H7 (cell line): ENCODE data around the gene NPAS2. TPM values are rescaled to one million over a fixed set of nuclear protein-coding genes. Genes with fewer than 3 reads are reported as not detected.

Experiments
- DNase-seq: peaks from one replicate; pipeline ENCODE4 v3.0.0; 2012
- H3K27me3 ChIP-seq: 2 replicates; pipeline ENCODE4 v1.6.0; 2011; ENCODE audit warnings: mild to moderate bottlenecking, low read length; ENCODE audit not compliant: control insufficient read depth, insufficient read depth
- H3K36me3 ChIP-seq: replicated peaks from 2 replicates; pipeline ENCODE4 v1.5.1; 2011; ENCODE audit warnings: low read length; ENCODE audit not compliant: control insufficient read depth, insufficient read depth
- H3K4me3 ChIP-seq: 2 replicates; pipeline ENCODE4 v1.5.1; 2011; ENCODE audit warnings: low read depth, mild to moderate bottlenecking, control low read depth, low read length, moderate library complexity; ENCODE audit not compliant: insufficient read depth
- total RNA-seq: library from RNA; depleted of rRNA; stranded (reverse); fragments of >200 nt; shearing (Covaris generic); gene quantifications from 2 replicates; pipeline ENCODE4 v1.2.3, GENCODE V29; 2014

NPAS2 gene
- total RNA-seq, 1 experiment from 2014 or later: 0.42 TPM

- Histone ChIP-seq H3K27me3 (no peaks in the 10 kb centered on the region), H3K36me3 (no peaks in the 10 kb centered on the region), H3K4me3 (no peak overlapping the region)
- no peak for DNase-seq
Observed at GRCh38 chr2:100903534-100904258, 83.8 kb downstream of the NPAS2 start.

- Histone ChIP-seq H3K27me3 (no peaks in the 10 kb centered on the region), H3K4me3 (no peak overlapping the region), H3K36me3 (no peaks in the 10 kb centered on the region)
- DNase-seq: no peak
Observed at GRCh38 chr2:100905132-100905805, 85.3 kb downstream of the NPAS2 start.

GRCh38 chr2:100906131-100906530 is 86.2 kb downstream of the NPAS2 start:
- H3K27me3 ChIP-seq: no peaks in the 10 kb centered on the region
- no peak for DNase-seq
- no peaks in the 10 kb centered on the region for H3K36me3 ChIP-seq
- no peak overlapping the region for H3K4me3 ChIP-seq

- no peaks in the 10 kb centered on the region for H3K27me3 ChIP-seq
- H3K36me3 ChIP-seq: no peaks in the 10 kb centered on the region
- H3K4me3 ChIP-seq: no peak overlapping the region
- no peak for DNase-seq
Observed at GRCh38 chr2:100906679-100907078, 86.7 kb downstream of the NPAS2 start.

GRCh38 chr2:100907832-100908231 is 87.9 kb downstream of the NPAS2 start:
- no peak for DNase-seq
- Histone ChIP-seq H3K27me3 (no peaks in the 10 kb centered on the region), H3K4me3 (no peak overlapping the region), H3K36me3 (no peaks in the 10 kb centered on the region)

- no peaks in the 10 kb centered on the region for H3K27me3 ChIP-seq
- H3K36me3 ChIP-seq: no peaks in the 10 kb centered on the region
- no peak overlapping the region for H3K4me3 ChIP-seq
- no peak for DNase-seq
Observed at GRCh38 chr2:100909534-100910081, 89.7 kb downstream of the NPAS2 start.

GRCh38 chr2:100910111-100910510 is 90.2 kb downstream of the NPAS2 start:
- no peak for DNase-seq

GRCh38 chr2:100919316-100919715 is 99.4 kb downstream of the NPAS2 start:
- H3K27me3 ChIP-seq: no peaks in the 10 kb centered on the region
- no peaks in the 10 kb centered on the region for H3K36me3 ChIP-seq
- DNase-seq: peak; percentile 71
- H3K4me3 ChIP-seq: no peak overlapping the region

More at GRCh38 chr2:100910111-100910510, 90.2 kb downstream of the NPAS2 start:
- H3K36me3 ChIP-seq: no peaks in the 10 kb centered on the region
- H3K27me3 ChIP-seq: no peaks in the 10 kb centered on the region
- H3K4me3 ChIP-seq: no peak overlapping the region

- H3K4me3 ChIP-seq: no peak overlapping the region
- no peak for DNase-seq
Observed at GRCh38 chr2:100921685-100922161, 101.8 kb downstream of the NPAS2 start.

GRCh38 chr2:100923461-100924060 is 103.6 kb downstream of the NPAS2 start:
- Histone ChIP-seq H3K36me3 (no peaks in the 10 kb centered on the region), H3K27me3 (no peaks in the 10 kb centered on the region), H3K4me3 (no peak overlapping the region)
- no peak for DNase-seq

More at GRCh38 chr2:100921685-100922161, 101.8 kb downstream of the NPAS2 start:
- no peaks in the 10 kb centered on the region for H3K27me3 ChIP-seq
- H3K36me3 ChIP-seq: no peaks in the 10 kb centered on the region

- no peaks in the 10 kb centered on the region for H3K36me3 ChIP-seq
- H3K4me3 ChIP-seq: no peak overlapping the region
- no peaks in the 10 kb centered on the region for H3K27me3 ChIP-seq
- DNase-seq: no peak
Observed at GRCh38 chr2:100924122-100924519, 104.2 kb downstream of the NPAS2 start.

GRCh38 chr2:100924520-100925451 is 104.8 kb downstream of the NPAS2 start:
- H3K36me3 ChIP-seq: no peaks in the 10 kb centered on the region
- DNase-seq: no peak
- H3K27me3 ChIP-seq: no peaks in the 10 kb centered on the region
- H3K4me3 ChIP-seq: no peak overlapping the region

GRCh38 chr2:100928235-100928634 is 108.3 kb downstream of the NPAS2 start:
- Histone ChIP-seq H3K4me3 (no peak overlapping the region), H3K36me3 (no peaks in the 10 kb centered on the region), H3K27me3 (no peaks in the 10 kb centered on the region)
- no peak for DNase-seq

GRCh38 chr2:100929147-100929546 is 109.2 kb downstream of the NPAS2 start:
- Histone ChIP-seq H3K36me3 (no peaks in the 10 kb centered on the region), H3K27me3 (no peaks in the 10 kb centered on the region), H3K4me3 (no peak overlapping the region)
- DNase-seq: no peak
